Cardiac fibroblast (primary cell): Measurements from ENCODE around the gene ANO2.

Experiments
- DNase-seq, 2 donors: peaks; one replicate each; pipeline versions ENCODE4 v3.0.0 to v3.0.0-alpha.2; 2010; ENCODE audit warnings: low read depth in 2 of 2
- H3K4me3 ChIP-seq, 2 donors: replicated peaks in 1 of 2; 1 replicate in 1 of 2; 2 replicates in 1 of 2; pipeline ENCODE4 v1.5.1; 2011; ENCODE audit warnings: low read depth in 2 of 2, low read length in 2 of 2, mild to moderate bottlenecking in 2 of 2, moderate library complexity in 1 of 2
- TF ChIP-seq, protein P1 (sequence below): IDR thresholded peaks from one replicate; pipeline ENCODE4 v1.5.1; 2011; ENCODE audit warnings: low read depth, mild to moderate bottlenecking, low read length, inconsistent platforms

Gene ANO2

GRCh38 chr12:5817246-5817645, 127.8 kb downstream of the ANO2 start:
- DNase-seq = no peak
- no peak overlapping the region for H3K4me3 ChIP-seq
- TF ChIP-seq, protein P1, sequence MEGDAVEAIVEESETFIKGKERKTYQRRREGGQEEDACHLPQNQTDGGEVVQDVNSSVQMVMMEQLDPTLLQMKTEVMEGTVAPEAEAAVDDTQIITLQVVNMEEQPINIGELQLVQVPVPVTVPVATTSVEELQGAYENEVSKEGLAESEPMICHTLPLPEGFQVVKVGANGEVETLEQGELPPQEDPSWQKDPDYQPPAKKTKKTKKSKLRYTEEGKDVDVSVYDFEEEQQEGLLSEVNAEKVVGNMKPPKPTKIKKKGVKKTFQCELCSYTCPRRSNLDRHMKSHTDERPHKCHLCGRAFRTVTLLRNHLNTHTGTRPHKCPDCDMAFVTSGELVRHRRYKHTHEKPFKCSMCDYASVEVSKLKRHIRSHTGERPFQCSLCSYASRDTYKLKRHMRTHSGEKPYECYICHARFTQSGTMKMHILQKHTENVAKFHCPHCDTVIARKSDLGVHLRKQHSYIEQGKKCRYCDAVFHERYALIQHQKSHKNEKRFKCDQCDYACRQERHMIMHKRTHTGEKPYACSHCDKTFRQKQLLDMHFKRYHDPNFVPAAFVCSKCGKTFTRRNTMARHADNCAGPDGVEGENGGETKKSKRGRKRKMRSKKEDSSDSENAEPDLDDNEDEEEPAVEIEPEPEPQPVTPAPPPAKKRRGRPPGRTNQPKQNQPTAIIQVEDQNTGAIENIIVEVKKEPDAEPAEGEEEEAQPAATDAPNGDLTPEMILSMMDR = no peak

DNA sequence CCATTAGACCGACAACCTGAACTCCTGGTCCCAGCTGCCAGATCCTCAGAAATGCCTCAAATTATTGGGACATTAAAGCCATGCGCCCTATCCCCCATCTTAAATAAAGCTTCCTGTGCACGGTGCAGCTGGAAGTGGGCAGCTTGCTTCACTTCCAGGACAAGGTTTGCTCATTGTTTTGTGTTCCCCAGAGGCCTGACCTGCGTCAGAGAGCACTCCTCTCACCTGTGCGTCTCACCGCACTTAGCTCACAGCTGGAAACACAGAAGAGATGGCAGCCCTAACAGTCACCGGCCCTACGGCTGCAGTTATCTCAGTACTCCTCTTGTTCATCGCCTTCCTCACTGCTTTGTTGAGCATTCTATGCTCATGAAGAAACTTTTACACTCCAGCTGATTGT, 135.5 kb downstream of the ANO2 start:
- no peak overlapping the region for H3K4me3 ChIP-seq
- TF ChIP-seq, protein P1 = no peak
- DNase-seq = no peak

GRCh38 chr12:5808981-5809380, 136.1 kb downstream of the ANO2 start:
- no peak overlapping the region for H3K4me3 ChIP-seq
- no peak for DNase-seq
- TF ChIP-seq, protein P1 = no peak

- no peak for DNase-seq
- TF ChIP-seq, protein P1 = no peak
- no peak overlapping the region for H3K4me3 ChIP-seq
Observed at GRCh38 chr12:5807514-5808219, 137.4 kb downstream of the ANO2 start.

- no peak overlapping the region for H3K4me3 ChIP-seq
Observed at GRCh38 chr12:5807090-5807414, 138.0 kb downstream of the ANO2 start.

DNA sequence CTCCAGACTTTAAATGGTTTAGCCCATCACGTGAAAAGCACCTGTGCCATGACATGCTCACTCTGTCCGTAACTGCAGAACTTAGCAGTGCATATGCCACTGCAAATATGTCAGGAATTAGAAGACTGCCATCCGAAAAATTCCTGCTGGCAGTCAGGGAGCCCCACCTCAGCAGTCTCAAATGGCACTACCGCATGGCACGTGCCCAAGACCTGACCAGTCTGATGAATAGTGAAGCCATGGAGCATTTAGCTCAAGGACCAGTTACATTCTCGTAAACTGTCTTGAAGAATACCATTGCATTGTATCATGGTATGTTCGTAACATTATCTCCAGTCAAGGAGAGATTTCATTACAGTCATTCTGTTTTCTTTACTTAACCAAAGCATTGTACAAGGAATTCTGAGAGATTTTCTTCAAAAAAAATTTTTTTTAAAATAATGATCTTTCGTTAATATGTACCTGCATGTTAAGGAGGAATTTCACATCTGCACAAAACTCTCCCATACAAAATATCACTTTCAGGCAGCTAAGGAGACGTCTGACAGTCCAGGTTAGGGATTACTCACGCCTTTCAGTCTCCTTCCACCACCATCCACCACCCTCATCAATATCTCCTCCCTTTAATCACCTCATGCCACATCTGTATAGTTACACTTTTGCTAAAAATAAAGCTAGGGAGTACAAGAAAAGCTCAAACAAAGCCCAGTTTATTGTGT, 138.5 kb downstream of the ANO2 start:
- no peak for DNase-seq
- H3K4me3 ChIP-seq = no peak overlapping the region
- TF ChIP-seq, protein P1 = no peak

More at GRCh38 chr12:5807090-5807414, 138.0 kb downstream of the ANO2 start:
- DNase-seq = no peak
- TF ChIP-seq, protein P1 = no peak
